ENCODE measurements around the gene MAN1A1. TPM values are rescaled to one million over a fixed set of nuclear protein-coding genes. Genes with fewer than 3 reads are reported as not detected.

Gene MAN1A1
- total and polyA plus RNA-seq, 2 experiments from 2014 or later = 2.0 to 8.7 TPM

DNA sequence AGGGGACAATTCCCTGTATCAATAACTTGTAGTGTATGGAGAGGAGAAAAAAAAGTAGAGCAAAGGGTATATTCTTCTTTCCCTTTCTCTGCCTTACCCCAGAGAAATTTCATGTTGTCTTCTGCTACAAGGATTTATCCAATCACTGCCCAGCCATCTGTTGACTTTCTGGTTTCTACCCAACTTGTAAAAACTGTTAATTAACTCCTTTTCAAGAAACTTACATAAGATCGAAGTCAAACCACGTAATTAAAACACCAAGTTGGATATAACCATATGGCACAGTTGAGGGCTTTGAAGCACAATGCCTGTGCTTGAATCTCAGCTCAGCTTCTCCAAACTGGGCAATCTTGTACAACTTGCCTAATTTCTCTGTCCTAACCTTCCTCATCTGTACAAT is 99.5 kb downstream of the MAN1A1 start:
- Mint-ChIP-seq H3K27me3 (ENCODE audit: insufficient read depth, low read depth, poor library complexity) (peaks cover 2% of the 10 kb centered on the region), H3K4me1 (no peaks in the 10 kb centered on the region), H3K9me3 (no peaks in the 10 kb centered on the region), H3K27ac (no peak overlapping the region), H3K36me3 (ENCODE audit: low read depth) (no peaks in the 10 kb centered on the region), H3K4me3 (no peak overlapping the region)
- ATAC-seq (no peak), DNase-seq (ENCODE audit: low spot score) (no peak)
- Histone ChIP-seq H3K27ac (ENCODE audit: low read depth) (no peak overlapping the region), H3K4me1 (ENCODE audit: insufficient read depth) (no peaks in the 10 kb centered on the region), H3K4me2 (no peak overlapping the region), H3K4me3 (no peak overlapping the region), H2AFZ (no peak overlapping the region), H4K20me1 (replicated peaks; ENCODE audit: insufficient read depth) (no peaks in the 10 kb centered on the region), H3K27me3 (ENCODE audit: insufficient read depth) (no peaks in the 10 kb centered on the region), H3K79me2 (replicated peaks; ENCODE audit: insufficient read depth) (no peaks in the 10 kb centered on the region), H3K9me2 (ENCODE audit: insufficient read depth) (no peaks in the 10 kb centered on the region), H3K36me3 (ENCODE audit: insufficient read depth) (no peaks in the 10 kb centered on the region), H3F3A (replicated peaks; ENCODE audit: low read depth) (no peaks in the 10 kb centered on the region)
- TF ChIP-seq, protein P1, sequence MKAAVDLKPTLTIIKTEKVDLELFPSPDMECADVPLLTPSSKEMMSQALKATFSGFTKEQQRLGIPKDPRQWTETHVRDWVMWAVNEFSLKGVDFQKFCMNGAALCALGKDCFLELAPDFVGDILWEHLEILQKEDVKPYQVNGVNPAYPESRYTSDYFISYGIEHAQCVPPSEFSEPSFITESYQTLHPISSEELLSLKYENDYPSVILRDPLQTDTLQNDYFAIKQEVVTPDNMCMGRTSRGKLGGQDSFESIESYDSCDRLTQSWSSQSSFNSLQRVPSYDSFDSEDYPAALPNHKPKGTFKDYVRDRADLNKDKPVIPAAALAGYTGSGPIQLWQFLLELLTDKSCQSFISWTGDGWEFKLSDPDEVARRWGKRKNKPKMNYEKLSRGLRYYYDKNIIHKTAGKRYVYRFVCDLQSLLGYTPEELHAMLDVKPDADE (IDR thresholded peaks at IDR 0.05) = no peak
- TF ChIP-seq ZNF331 (CRISPR knock-in tag; IDR thresholded peaks at IDR 0.05; ENCODE audit: low read depth) = no peak
- TF ChIP-seq, protein P2, sequence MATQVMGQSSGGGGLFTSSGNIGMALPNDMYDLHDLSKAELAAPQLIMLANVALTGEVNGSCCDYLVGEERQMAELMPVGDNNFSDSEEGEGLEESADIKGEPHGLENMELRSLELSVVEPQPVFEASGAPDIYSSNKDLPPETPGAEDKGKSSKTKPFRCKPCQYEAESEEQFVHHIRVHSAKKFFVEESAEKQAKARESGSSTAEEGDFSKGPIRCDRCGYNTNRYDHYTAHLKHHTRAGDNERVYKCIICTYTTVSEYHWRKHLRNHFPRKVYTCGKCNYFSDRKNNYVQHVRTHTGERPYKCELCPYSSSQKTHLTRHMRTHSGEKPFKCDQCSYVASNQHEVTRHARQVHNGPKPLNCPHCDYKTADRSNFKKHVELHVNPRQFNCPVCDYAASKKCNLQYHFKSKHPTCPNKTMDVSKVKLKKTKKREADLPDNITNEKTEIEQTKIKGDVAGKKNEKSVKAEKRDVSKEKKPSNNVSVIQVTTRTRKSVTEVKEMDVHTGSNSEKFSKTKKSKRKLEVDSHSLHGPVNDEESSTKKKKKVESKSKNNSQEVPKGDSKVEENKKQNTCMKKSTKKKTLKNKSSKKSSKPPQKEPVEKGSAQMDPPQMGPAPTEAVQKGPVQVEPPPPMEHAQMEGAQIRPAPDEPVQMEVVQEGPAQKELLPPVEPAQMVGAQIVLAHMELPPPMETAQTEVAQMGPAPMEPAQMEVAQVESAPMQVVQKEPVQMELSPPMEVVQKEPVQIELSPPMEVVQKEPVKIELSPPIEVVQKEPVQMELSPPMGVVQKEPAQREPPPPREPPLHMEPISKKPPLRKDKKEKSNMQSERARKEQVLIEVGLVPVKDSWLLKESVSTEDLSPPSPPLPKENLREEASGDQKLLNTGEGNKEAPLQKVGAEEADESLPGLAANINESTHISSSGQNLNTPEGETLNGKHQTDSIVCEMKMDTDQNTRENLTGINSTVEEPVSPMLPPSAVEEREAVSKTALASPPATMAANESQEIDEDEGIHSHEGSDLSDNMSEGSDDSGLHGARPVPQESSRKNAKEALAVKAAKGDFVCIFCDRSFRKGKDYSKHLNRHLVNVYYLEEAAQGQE (IDR thresholded peaks at IDR 0.05; ENCODE audit: unreplicated experiment) = no peak
- no peak for TF ChIP-seq STAT1 (IDR thresholded peaks at IDR 0.05; ENCODE audit: unreplicated experiment)
- TF ChIP-seq ZNF114 (CRISPR knock-in tag; IDR thresholded peaks at IDR 0.05) = no peak
- TF ChIP-seq, protein P3, sequence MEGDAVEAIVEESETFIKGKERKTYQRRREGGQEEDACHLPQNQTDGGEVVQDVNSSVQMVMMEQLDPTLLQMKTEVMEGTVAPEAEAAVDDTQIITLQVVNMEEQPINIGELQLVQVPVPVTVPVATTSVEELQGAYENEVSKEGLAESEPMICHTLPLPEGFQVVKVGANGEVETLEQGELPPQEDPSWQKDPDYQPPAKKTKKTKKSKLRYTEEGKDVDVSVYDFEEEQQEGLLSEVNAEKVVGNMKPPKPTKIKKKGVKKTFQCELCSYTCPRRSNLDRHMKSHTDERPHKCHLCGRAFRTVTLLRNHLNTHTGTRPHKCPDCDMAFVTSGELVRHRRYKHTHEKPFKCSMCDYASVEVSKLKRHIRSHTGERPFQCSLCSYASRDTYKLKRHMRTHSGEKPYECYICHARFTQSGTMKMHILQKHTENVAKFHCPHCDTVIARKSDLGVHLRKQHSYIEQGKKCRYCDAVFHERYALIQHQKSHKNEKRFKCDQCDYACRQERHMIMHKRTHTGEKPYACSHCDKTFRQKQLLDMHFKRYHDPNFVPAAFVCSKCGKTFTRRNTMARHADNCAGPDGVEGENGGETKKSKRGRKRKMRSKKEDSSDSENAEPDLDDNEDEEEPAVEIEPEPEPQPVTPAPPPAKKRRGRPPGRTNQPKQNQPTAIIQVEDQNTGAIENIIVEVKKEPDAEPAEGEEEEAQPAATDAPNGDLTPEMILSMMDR (conservative IDR thresholded peaks at IDR 0.05; ENCODE audit: low read depth in 2 of 2) = no peak
- TF ChIP-seq, protein P4, sequence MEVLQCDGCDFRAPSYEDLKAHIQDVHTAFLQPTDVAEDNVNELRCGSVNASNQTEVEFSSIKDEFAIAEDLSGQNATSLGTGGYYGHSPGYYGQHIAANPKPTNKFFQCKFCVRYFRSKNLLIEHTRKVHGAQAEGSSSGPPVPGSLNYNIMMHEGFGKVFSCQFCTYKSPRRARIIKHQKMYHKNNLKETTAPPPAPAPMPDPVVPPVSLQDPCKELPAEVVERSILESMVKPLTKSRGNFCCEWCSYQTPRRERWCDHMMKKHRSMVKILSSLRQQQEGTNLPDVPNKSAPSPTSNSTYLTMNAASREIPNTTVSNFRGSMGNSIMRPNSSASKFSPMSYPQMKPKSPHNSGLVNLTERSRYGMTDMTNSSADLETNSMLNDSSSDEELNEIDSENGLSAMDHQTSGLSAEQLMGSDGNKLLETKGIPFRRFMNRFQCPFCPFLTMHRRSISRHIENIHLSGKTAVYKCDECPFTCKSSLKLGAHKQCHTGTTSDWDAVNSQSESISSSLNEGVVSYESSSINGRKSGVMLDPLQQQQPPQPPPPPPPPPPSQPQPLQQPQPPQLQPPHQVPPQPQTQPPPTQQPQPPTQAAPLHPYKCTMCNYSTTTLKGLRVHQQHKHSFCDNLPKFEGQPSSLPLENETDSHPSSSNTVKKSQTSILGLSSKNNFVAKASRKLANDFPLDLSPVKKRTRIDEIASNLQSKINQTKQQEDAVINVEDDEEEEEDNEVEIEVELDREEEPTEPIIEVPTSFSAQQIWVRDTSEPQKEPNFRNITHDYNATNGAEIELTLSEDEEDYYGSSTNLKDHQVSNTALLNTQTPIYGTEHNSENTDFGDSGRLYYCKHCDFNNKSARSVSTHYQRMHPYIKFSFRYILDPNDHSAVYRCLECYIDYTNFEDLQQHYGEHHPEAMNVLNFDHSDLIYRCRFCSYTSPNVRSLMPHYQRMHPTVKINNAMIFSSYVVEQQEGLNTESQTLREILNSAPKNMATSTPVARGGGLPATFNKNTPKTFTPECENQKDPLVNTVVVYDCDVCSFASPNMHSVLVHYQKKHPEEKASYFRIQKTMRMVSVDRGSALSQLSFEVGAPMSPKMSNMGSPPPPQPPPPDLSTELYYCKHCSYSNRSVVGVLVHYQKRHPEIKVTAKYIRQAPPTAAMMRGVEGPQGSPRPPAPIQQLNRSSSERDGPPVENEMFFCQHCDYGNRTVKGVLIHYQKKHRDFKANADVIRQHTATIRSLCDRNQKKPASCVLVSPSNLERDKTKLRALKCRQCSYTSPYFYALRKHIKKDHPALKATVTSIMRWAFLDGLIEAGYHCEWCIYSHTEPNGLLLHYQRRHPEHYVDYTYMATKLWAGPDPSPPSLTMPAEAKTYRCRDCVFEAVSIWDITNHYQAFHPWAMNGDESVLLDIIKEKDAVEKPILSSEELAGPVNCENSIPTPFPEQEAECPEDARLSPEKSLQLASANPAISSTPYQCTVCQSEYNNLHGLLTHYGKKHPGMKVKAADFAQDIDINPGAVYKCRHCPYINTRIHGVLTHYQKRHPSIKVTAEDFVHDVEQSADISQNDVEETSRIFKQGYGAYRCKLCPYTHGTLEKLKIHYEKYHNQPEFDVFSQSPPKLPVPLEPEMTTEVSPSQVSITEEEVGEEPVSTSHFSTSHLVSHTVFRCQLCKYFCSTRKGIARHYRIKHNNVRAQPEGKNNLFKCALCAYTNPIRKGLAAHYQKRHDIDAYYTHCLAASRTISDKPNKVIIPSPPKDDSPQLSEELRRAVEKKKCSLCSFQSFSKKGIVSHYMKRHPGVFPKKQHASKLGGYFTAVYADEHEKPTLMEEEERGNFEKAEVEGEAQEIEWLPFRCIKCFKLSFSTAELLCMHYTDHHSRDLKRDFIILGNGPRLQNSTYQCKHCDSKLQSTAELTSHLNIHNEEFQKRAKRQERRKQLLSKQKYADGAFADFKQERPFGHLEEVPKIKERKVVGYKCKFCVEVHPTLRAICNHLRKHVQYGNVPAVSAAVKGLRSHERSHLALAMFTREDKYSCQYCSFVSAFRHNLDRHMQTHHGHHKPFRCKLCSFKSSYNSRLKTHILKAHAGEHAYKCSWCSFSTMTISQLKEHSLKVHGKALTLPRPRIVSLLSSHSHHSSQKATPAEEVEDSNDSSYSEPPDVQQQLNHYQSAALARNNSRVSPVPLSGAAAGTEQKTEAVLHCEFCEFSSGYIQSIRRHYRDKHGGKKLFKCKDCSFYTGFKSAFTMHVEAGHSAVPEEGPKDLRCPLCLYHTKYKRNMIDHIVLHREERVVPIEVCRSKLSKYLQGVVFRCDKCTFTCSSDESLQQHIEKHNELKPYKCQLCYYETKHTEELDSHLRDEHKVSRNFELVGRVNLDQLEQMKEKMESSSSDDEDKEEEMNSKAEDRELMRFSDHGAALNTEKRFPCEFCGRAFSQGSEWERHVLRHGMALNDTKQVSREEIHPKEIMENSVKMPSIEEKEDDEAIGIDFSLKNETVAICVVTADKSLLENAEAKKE (CRISPR knock-in tag; IDR thresholded peaks at IDR 0.05) = no peak
- TF ChIP-seq NANOG (IDR thresholded peaks at IDR 0.05; ENCODE audit: borderline replicate concordance) = no peak
- TF ChIP-seq CREB1 (CRISPR knock-in tag; IDR thresholded peaks at IDR 0.05; ENCODE audit: low read depth) = no peak
- TF ChIP-seq JUNB (IDR thresholded peaks at IDR 0.05; ENCODE audit: unreplicated experiment) = no peak
- TF ChIP-seq EZH2 (IDR thresholded peaks at IDR 0.05; ENCODE audit: low read depth, unreplicated experiment) = no peak
- TF ChIP-seq POLR2AphosphoS5 (IDR thresholded peaks at IDR 0.05; ENCODE audit: low read depth) = no peak
- TF ChIP-seq EZH2phosphoT487 (IDR thresholded peaks at IDR 0.05; ENCODE audit: unreplicated experiment) = no peak
